GM12873 (cell line): ENCODE results near the gene FADS1.

Experiments used
- CTCF ChIP-seq: IDR thresholded peaks from 2 replicates; pipeline ENCODE4 v1.5.1; 2012; ENCODE audit warnings: low read depth, mild to moderate bottlenecking, moderate library complexity, low read length, control low read depth; ENCODE audit not compliant: insufficient read depth; ENCODE audit errors: missing control alignments

FADS1 gene

GRCh38 chr11:61775606-61776554 lies 40.9 kb downstream of the FADS1 start:
- no peak for TF ChIP-seq CTCF

DNA sequence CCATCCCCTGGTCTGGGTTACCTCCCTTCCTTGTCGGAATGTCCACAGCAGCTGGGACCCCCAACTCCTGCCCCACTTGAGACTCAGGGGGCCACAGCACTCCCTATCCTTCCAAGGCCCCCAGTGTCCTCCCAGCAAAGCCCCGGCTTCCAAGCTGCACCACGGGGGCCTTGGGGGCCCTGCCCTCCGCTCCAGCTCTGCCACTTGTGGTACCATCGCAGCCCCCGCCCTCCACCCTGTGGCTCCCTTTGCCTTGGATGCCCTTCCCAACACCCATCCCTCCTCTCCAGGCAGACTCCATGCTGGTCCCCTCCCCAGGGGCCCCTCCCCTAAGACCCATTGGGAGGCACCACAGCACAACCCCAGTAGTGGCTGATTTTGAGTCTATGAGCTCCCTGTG lies 41.7 kb downstream of the FADS1 start:
- TF ChIP-seq CTCF: no peak

GRCh38 chr11:61774411-61774810 lies 42.4 kb downstream of the FADS1 start:
- TF ChIP-seq CTCF: no peak

DNA sequence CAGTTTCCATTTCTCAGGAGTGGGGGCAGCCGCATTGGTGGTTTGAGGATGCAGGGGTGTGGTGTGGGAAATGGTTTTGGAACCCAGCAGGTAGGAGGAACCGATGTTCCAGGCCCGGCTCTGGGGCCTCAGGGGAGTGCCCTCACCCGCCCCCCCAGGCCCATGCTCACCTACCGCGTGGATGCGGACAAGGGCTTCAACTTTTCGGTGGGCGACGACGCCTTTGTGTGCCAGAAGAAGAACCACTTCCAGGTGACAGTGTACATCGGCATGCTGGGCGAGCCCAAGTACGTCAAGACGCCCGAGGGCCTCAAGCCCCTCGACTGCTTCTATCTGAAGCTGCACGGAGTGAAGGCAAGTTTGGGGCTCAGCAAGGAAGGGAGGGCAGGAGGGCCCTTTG lies 43.0 kb downstream of the FADS1 start:
- TF ChIP-seq CTCF: no peak

GRCh38 chr11:61773356-61773755 lies 43.4 kb downstream of the FADS1 start:
- no peak for TF ChIP-seq CTCF

- TF ChIP-seq CTCF: no peak
These were observed 44.8 kb downstream of the FADS1 start for GRCh38 chr11:61771985-61772455.

GRCh38 chr11:61771195-61771894 lies 45.5 kb downstream of the FADS1 start:
- no peak for TF ChIP-seq CTCF
